Lower leg skin (tissue), 4 donors: Measurements from ENCODE around the gene CACNA1A. TPM values are rescaled to one million over a fixed set of nuclear protein-coding genes. Genes with fewer than 3 reads are reported as not detected.
"Not testable (repeated sequence)": the region's sequence is repeated elsewhere in the genome, so short reads cannot be mapped to it uniquely, and the experiment has no call there.

Source experiments
- DNase-seq, 2 donors: peaks; one replicate each; pipeline ENCODE4 v3.0.0-alpha.2; 2019; ENCODE audit warnings: low spot score in 2 of 2
- H3K4me3 ChIP-seq: fragments of 200-600 bp; sonication (generic); 2 replicates; pipeline ENCODE4 v1.5.1; 2017; ENCODE audit warnings: mild to moderate bottlenecking, low read depth; ENCODE audit not compliant: poor library complexity, severe bottlenecking
- CTCF ChIP-seq, 3 donors: fragments of 450-650 bp; IDR thresholded peaks; one replicate each; pipeline ENCODE4 v1.5.1; 2016; ENCODE audit warnings: antibody characterized with exemption in 3 of 3, mild to moderate bottlenecking in 3 of 3, moderate library complexity in 2 of 3
- POLR2A ChIP-seq, 2 donors: fragments of 450-650 bp; IDR thresholded peaks; one replicate each; pipeline ENCODE4 v1.6.1; 2016 to 2017; ENCODE audit warnings: antibody characterized with exemption in 2 of 2, mild to moderate bottlenecking in 1 of 2, moderate library complexity in 1 of 2
- WGBS, 2 donors: methylation state at CpG; one replicate each; pipeline ENCODE4 v1.1.5; 2018; 5-methylcytosine and 5-hydroxymethylcytosine counted together
- intact Hi-C: fragments of 100-400 bp; cut with DNase I; formaldehyde crosslinking; loops from one replicate; pipeline ENCODE4 v1.15.0; 2023; ENCODE audit warnings: low total_unique reads
- total RNA-seq, 4 donors: library from RNA; depleted of rRNA; stranded (reverse); fragments of >200 nt; gene quantifications; one replicate each; pipeline ENCODE4 v1.1.0, GENCODE V29; 2016

Gene CACNA1A
- total RNA-seq, 4 donors from 2014 or later: 0.16 to 0.46 (median 0.22) TPM; not detected in 1

- 74 to 75% methylated on average over 11 of the region's 11 CpGs for WGBS, 2 donors
- intact Hi-C loops: no loop called here
Measured at GRCh38 chr19:13195678-13196077, 310.6 kb downstream of the CACNA1A start.

GRCh38 chr19:13190781-13191540, 315.3 kb downstream of the CACNA1A start:
- intact Hi-C loops: no loop called here
- WGBS, 2 donors: 69 to 70% methylated on average over 19 of the region's 19 CpGs
- TF ChIP-seq POLR2A (IDR thresholded peaks at IDR 0.05) (no peak), CTCF (IDR thresholded peaks at IDR 0.05) (no peak)

More at GRCh38 chr19:13195678-13196077, 310.6 kb downstream of the CACNA1A start:
- DNase-seq: no peak
- H3K4me3 ChIP-seq: no peak overlapping the region
- TF ChIP-seq POLR2A (IDR thresholded peaks at IDR 0.05) (no peak), CTCF (IDR thresholded peaks at IDR 0.05) (no peak)

GRCh38 chr19:13189600-13189999, 316.7 kb downstream of the CACNA1A start:
- 66 to 77% methylated on average over 4 of the region's 4 CpGs for WGBS, 2 donors
- intact Hi-C loops: no loop called here
- no peak overlapping the region for H3K4me3 ChIP-seq
- TF ChIP-seq CTCF (IDR thresholded peaks at IDR 0.05) (no peak), POLR2A (IDR thresholded peaks at IDR 0.05) (no peak)
- DNase-seq: no peak

More at GRCh38 chr19:13190781-13191540, 315.3 kb downstream of the CACNA1A start:
- DNase-seq: no peak
- H3K4me3 ChIP-seq: no peak overlapping the region

GRCh38 chr19:13187419-13187818, 318.9 kb downstream of the CACNA1A start:
- intact Hi-C loops: no loop called here
- 97% methylated on average over 4 of the region's 4 CpGs for WGBS, 2 donors
- TF ChIP-seq CTCF (IDR thresholded peaks at IDR 0.05) (no peak), POLR2A (IDR thresholded peaks at IDR 0.05) (no peak)

GRCh38 chr19:13186688-13187087, 319.6 kb downstream of the CACNA1A start:
- intact Hi-C loops, H3K4me3 ChIP-seq, DNase-seq: not testable (repeated sequence)
- WGBS, 2 donors: 87 to 97% methylated on average over 12 to 30 of the region's 38 CpGs

More at GRCh38 chr19:13187419-13187818, 318.9 kb downstream of the CACNA1A start:
- no peak for DNase-seq
- no peak overlapping the region for H3K4me3 ChIP-seq

GRCh38 chr19:13185763-13186657, 320.3 kb downstream of the CACNA1A start:
- H3K4me3 ChIP-seq, DNase-seq, intact Hi-C loops: not testable (repeated sequence)
- WGBS, 2 donors: 83 to 85% methylated on average over 22 of the region's 22 CpGs

GRCh38 chr19:13184926-13185325, 321.4 kb downstream of the CACNA1A start:
- WGBS, 2 donors: 81 to 87% methylated on average over 23 of the region's 23 CpGs

More at GRCh38 chr19:13184926-13185325, 321.4 kb downstream of the CACNA1A start:
- DNase-seq, H3K4me3 ChIP-seq, intact Hi-C loops: not testable (repeated sequence)
